GM12878 (cell line): ENCODE data around the gene NR1D1. TPM values are rescaled to one million over a fixed set of nuclear protein-coding genes. Genes with fewer than 3 reads are reported as not detected.

ENCODE experiments used
- ATAC-seq: fragments of 200-7000 bp; cut with Tn5 transposase; 3 replicates; pipeline ENCODE4 v1.9.1; 2020; ENCODE audit warnings: mild to moderate bottlenecking, moderate library complexity
- BruUV-seq: library from RNA; stranded (reverse); fragments of 400-500 nt; replicated peaks from 2 replicates; lab custom pipeline; 2021; lab: Mats Ljungman, UMichigan
- CTCF ChIA-PET: fragments of 300-600 bp; sonication (Branson Sonifier 250); formaldehyde crosslinking; extraction: SDS; loops from one replicate; lab custom pipeline; 2021; ENCODE audit warnings: inconsistent platforms; lab: Yijun Ruan, JAX
- POLR2A ChIA-PET: fragments of 350-600 bp; formaldehyde crosslinking; extraction: SDS; loops from one replicate; lab custom pipeline; 2021; ENCODE audit warnings: inconsistent platforms; lab: Charles Lee
- RAD21 ChIA-PET: fragments of 300-600 bp; sonication (Branson Sonifier 250); formaldehyde crosslinking; loops from one replicate; lab custom pipeline; 2023; ENCODE audit warnings: antibody characterized with exemption; ENCODE audit not compliant: unreplicated experiment; lab: Charles Lee
- SMC1A ChIA-PET: fragments of 300-600 bp; sonication (Branson Sonifier 250); formaldehyde crosslinking; loops from one replicate; lab custom pipeline; 2023; ENCODE audit not compliant: unreplicated experiment, uncharacterized antibody; lab: Charles Lee
- DNase-seq: peaks from one replicate; pipeline ENCODE4 v3.0.0-alpha.2; 2011; ENCODE audit warnings: low read depth, low spot score
- FAIRE-seq: peaks from 3 replicates; lab custom pipeline; 2011; peaks lifted over from hg19 to GRCh38; lab: Jason Lieb, UNC
- H2AFZ ChIP-seq: 2 replicates; pipeline ENCODE4 v1.6.0; 2011; ENCODE audit warnings: low read depth, low read length, control low read depth; ENCODE audit not compliant: control insufficient read depth
- H3K27ac ChIP-seq: 2 replicates; pipeline ENCODE4 v1.5.1; 2011; ENCODE audit warnings: control low read depth; ENCODE audit not compliant: control insufficient read depth, insufficient read depth
- H3K27me3 ChIP-seq, 2 experiments: replicated peaks in 1 of 2; 2 replicates each; pipeline versions ENCODE4 v1.6.0 to v1.6.1; 2011; ENCODE audit warnings: low read length in 1 of 2; ENCODE audit not compliant: control insufficient read depth in 2 of 2, insufficient read depth in 2 of 2
- H3K36me3 ChIP-seq, 2 experiments: 2 replicates each; pipeline ENCODE4 v1.5.1; 2011; ENCODE audit warnings: low read length in 1 of 2; ENCODE audit not compliant: control insufficient read depth in 2 of 2, insufficient read depth in 2 of 2
- H3K4me1 ChIP-seq: 2 replicates; pipeline ENCODE4 v1.6.1; 2011; ENCODE audit warnings: mild to moderate bottlenecking, low read length, moderate library complexity, mixed read lengths; ENCODE audit not compliant: control insufficient read depth, insufficient read depth
- H3K4me2 ChIP-seq: 2 replicates; pipeline ENCODE4 v1.6.0; 2011; ENCODE audit warnings: control low read depth; ENCODE audit not compliant: control insufficient read depth, insufficient read depth
- H3K4me3 ChIP-seq: fragments of 200-600 bp; sonication (generic); 2 replicates; pipeline ENCODE4 v1.5.1; 2016
- H3K79me2 ChIP-seq: 2 replicates; pipeline ENCODE4 v1.6.0; 2011; ENCODE audit warnings: low read length; ENCODE audit not compliant: control insufficient read depth, insufficient read depth
- H3K9ac ChIP-seq: 2 replicates; pipeline ENCODE4 v1.8.0; 2011; ENCODE audit warnings: low read length, control low read depth, mixed read lengths; ENCODE audit not compliant: control insufficient read depth, insufficient read depth
- H3K9me3 ChIP-seq: replicated peaks from 3 replicates; pipeline ENCODE4 v1.5.1; 2011; ENCODE audit warnings: mild to moderate bottlenecking, low read length; ENCODE audit not compliant: control insufficient read depth, insufficient read depth
- H4K20me1 ChIP-seq: 2 replicates; pipeline ENCODE4 v1.6.0; 2011; ENCODE audit not compliant: control insufficient read depth, insufficient read depth
- ATF7 ChIP-seq: fragments of 450-650 bp; IDR thresholded peaks from 2 replicates; pipeline ENCODE4 v1.6.1; 2016; ENCODE audit warnings: low read depth, mild to moderate bottlenecking
- BCLAF1 ChIP-seq: fragments of 450-650 bp; IDR thresholded peaks from 2 replicates; pipeline ENCODE4 v1.6.1; 2017; ENCODE audit warnings: antibody characterized with exemption, mild to moderate bottlenecking, moderate library complexity
- BMI1 ChIP-seq: fragments of 450-650 bp; IDR thresholded peaks from 2 replicates; pipeline ENCODE4 v1.6.1; 2016; ENCODE audit warnings: mild to moderate bottlenecking, moderate library complexity, borderline replicate concordance
- FOS ChIP-seq: IDR thresholded peaks from 3 replicates; pipeline ENCODE4 v1.6.1; 2011; ENCODE audit warnings: borderline replicate concordance; ENCODE audit not compliant: insufficient read length; ENCODE audit errors: extremely low read depth
- GABPA ChIP-seq: IDR thresholded peaks from 2 replicates; pipeline ENCODE4 v1.6.1; 2014; ENCODE audit warnings: antibody characterized with exemption, low read depth, mild to moderate bottlenecking, inconsistent platforms
- IRF4 ChIP-seq: IDR thresholded peaks from 2 replicates; pipeline ENCODE4 v1.6.1; 2011; ENCODE audit warnings: low read depth, low read length
- MEF2B ChIP-seq: fragments of 450-650 bp; IDR thresholded peaks from 2 replicates; pipeline ENCODE4 v1.6.1; 2018; ENCODE audit warnings: mild to moderate bottlenecking, moderate library complexity; ENCODE audit not compliant: partially characterized antibody, poor library complexity, severe bottlenecking
- MLLT1 ChIP-seq: fragments of 450-650 bp; IDR thresholded peaks from 2 replicates; pipeline ENCODE4 v1.6.1; 2016; ENCODE audit warnings: mild to moderate bottlenecking
- RBBP5 ChIP-seq: fragments of 200-600 bp; sonication (generic); conservative IDR thresholded peaks from 2 replicates; pipeline ENCODE4 v1.6.1; 2016
- SREBF2 ChIP-seq: IDR thresholded peaks from 2 replicates; pipeline ENCODE4 v1.6.1; 2012; ENCODE audit warnings: mild to moderate bottlenecking, low read length
- TCF3 ChIP-seq: IDR thresholded peaks from 2 replicates; pipeline ENCODE4 v1.6.1; 2012; ENCODE audit warnings: low read depth, mild to moderate bottlenecking, low read length, borderline replicate concordance; ENCODE audit not compliant: insufficient read depth
- USF1 ChIP-seq: IDR thresholded peaks from 2 replicates; pipeline ENCODE4 v1.6.1; 2011; ENCODE audit warnings: borderline replicate concordance, low read depth, mild to moderate bottlenecking, moderate library complexity, mixed read lengths, low read length; ENCODE audit not compliant: insufficient read depth; ENCODE audit errors: extremely low read length
- ZBTB40 ChIP-seq: fragments of 450-650 bp; IDR thresholded peaks from 2 replicates; pipeline ENCODE4 v1.6.1; 2016; ENCODE audit warnings: mild to moderate bottlenecking, moderate library complexity, borderline replicate concordance
- ZNF622 ChIP-seq: fragments of 450-650 bp; IDR thresholded peaks from 2 replicates; pipeline ENCODE4 v1.6.1; 2017; ENCODE audit warnings: mild to moderate bottlenecking, inconsistent platforms
- WGBS: methylation state at CpG from one replicate; pipeline ENCODE4 v1.1.6; 2016; ENCODE audit warnings: low lambda C conversion rate; ENCODE audit not compliant: insufficient replicate concordance, insufficient coverage; ENCODE audit errors: missing lambda C conversion rate; 5-methylcytosine and 5-hydroxymethylcytosine counted together
- in situ Hi-C: fragments of 300-500 bp; cut with MboI; formaldehyde crosslinking; loops from 9 replicates; pipeline ENCODE4 v1.14.3; 2018; ENCODE audit warnings: mixed read lengths
- intact Hi-C: fragments of 100-400 bp; cut with micrococcal nuclease; formaldehyde crosslinking; loops from one replicate; pipeline ENCODE4 v1.14.2; 2022; ENCODE audit not compliant: unreplicated experiment
- polyA plus RNA-seq, 11 experiments: library from polyadenylated mRNA; depleted of rRNA in 4 of 11; unstranded in 6 of 11; stranded (reverse) in 5 of 11; fragments of >200 nt; fragmentation: Nextera tagmentation in 4 of 11; fragmentation: Illumina TruSeq in 1 of 11; extraction: Ambion mirVana in 4 of 11; extraction: Trizol in 1 of 11; gene quantifications; 1 replicate in 1 of 11; 2 replicates in 10 of 11; pipeline versions ENCODE4 v1.2.1 to v1.2.3, GENCODE V29; 2011 to 2016; ENCODE audit warnings: inconsistent platforms in 2 of 11, missing spikeins in 2 of 11, low read depth in 1 of 11
- total RNA-seq, 4 experiments: library from RNA; depleted of rRNA in 3 of 4; stranded (reverse); fragments of >200 nt in 3 of 4; fragmentation: Illumina TruSeq in 1 of 4; extraction: Trizol in 1 of 4; gene quantifications; 2 replicates each; pipeline versions ENCODE4 v1.2.1 to v1.2.3, GENCODE V29; 2013 to 2021

The NR1D1 gene
- total and polyA plus RNA-seq, 10 of the 15 experiments (the other 5 are each of a cell fraction or from before 2014, with no cell fraction given), result 0.10 to 3.4 (median 0.94) TPM

- H3K27me3 ChIP-seq, result no peaks in the 10 kb centered on the region
- DNase-seq, result no peak
- intact Hi-C loops, result no loop called here
- CTCF ChIA-PET, result interaction anchor here (0.8 to 15.2 kb wide), 4 partner anchors 9 to 97 kb away, joined by 3 to 120 read pairs (median 7); partner anchors contain the start of gene THRA
- no peaks in the 10 kb centered on the region for H3K36me3 ChIP-seq
- H3K27ac ChIP-seq, result no peak overlapping the region
- H3K4me1 ChIP-seq, result peaks cover 29% of the 10 kb centered on the region
- H2AFZ ChIP-seq, result no peak overlapping the region
- POLR2A ChIA-PET, result interaction anchor here (0.5 kb wide), 1 partner anchor 55 kb away, joined by 3 read pairs; no protein-coding TSS in a partner anchor
- H3K4me2 ChIP-seq, result no peak overlapping the region
- H3K9me3 ChIP-seq, result no peaks in the 10 kb centered on the region
- BruUV-seq, result no TSS peak
- WGBS, result 55% methylated on average over 16 of the region's 16 CpGs
- no peaks in the 10 kb centered on the region for H4K20me1 ChIP-seq
- no peak for FAIRE-seq
- ATAC-seq, result no peak
- in situ Hi-C loops, result no loop called here
- RAD21 ChIA-PET, result no interaction called here
- H3K4me3 ChIP-seq, result no peak overlapping the region
- no peaks in the 10 kb centered on the region for H3K79me2 ChIP-seq
- no peak overlapping the region for H3K9ac ChIP-seq
- SMC1A ChIA-PET, result interaction anchor here (0.6 to 1.3 kb wide), 2 partner anchors 10 to 95 kb away, joined by 3 to 4 read pairs; no protein-coding TSS in a partner anchor
- TF ChIP-seq BCLAF1, result no peak
- no peak for TF ChIP-seq RBBP5
- TF ChIP-seq TCF3, result no peak
- no peak for TF ChIP-seq ZBTB40
- no peak for TF ChIP-seq FOS
- no peak for TF ChIP-seq SREBF2
- TF ChIP-seq USF1, result no peak
- no peak for TF ChIP-seq IRF4
- TF ChIP-seq MLLT1, result no peak
- no peak for TF ChIP-seq GABPA
- TF ChIP-seq MEF2B, result no peak
- no peak for TF ChIP-seq ATF7
- TF ChIP-seq ZNF622, result no peak
- no peak for TF ChIP-seq BMI1
These were observed 28.9 kb downstream of the NR1D1 start for GRCh38 chr17:40071313-40072039.
